ENCODE results near the gene ELL2. TPM values are rescaled to one million over a fixed set of nuclear protein-coding genes. Genes with fewer than 3 reads are reported as not detected.

Gene ELL2
- total and polyA plus RNA-seq, 10 donors: 4.3 to 109 (median 66.8) TPM

- peaks cover 0 to 7% (median 0%) of the 10 kb centered on the region in 6 donors for H3K4me1 ChIP-seq
- no peak overlapping the region for H3K27ac ChIP-seq
- 88 to 100% (median 98%) methylated on average over 1 of the region's 1 CpG for WGBS, 5 donors
- intact Hi-C loops (cut with DNase I; ENCODE audit: low total_unique reads): no loop called here
- no peaks in the 10 kb centered on the region for H3K27me3 ChIP-seq (replicated peaks in 1 of 7)
- H3K9me3 ChIP-seq: no peaks in the 10 kb centered on the region
- TF ChIP-seq, protein P1, sequence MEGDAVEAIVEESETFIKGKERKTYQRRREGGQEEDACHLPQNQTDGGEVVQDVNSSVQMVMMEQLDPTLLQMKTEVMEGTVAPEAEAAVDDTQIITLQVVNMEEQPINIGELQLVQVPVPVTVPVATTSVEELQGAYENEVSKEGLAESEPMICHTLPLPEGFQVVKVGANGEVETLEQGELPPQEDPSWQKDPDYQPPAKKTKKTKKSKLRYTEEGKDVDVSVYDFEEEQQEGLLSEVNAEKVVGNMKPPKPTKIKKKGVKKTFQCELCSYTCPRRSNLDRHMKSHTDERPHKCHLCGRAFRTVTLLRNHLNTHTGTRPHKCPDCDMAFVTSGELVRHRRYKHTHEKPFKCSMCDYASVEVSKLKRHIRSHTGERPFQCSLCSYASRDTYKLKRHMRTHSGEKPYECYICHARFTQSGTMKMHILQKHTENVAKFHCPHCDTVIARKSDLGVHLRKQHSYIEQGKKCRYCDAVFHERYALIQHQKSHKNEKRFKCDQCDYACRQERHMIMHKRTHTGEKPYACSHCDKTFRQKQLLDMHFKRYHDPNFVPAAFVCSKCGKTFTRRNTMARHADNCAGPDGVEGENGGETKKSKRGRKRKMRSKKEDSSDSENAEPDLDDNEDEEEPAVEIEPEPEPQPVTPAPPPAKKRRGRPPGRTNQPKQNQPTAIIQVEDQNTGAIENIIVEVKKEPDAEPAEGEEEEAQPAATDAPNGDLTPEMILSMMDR (IDR thresholded peaks at IDR 0.05 in 8 of 11, conservative IDR thresholded peaks at IDR 0.05 in 3 of 11): no peak
- TF ChIP-seq POLR2A (IDR thresholded peaks at IDR 0.05): no peak
- TF ChIP-seq POLR2AphosphoS5 (IDR thresholded peaks at IDR 0.05): no peak
- DNase-seq: no peak
- H3K4me3 ChIP-seq: no peak overlapping the region
- H3K36me3 ChIP-seq: peaks cover 0 to 57% (median 14%) of the 10 kb centered on the region in 6 donors
Measured at GRCh38 chr5:95886340-95887044, 75.2 kb downstream of the ELL2 start.

DNA sequence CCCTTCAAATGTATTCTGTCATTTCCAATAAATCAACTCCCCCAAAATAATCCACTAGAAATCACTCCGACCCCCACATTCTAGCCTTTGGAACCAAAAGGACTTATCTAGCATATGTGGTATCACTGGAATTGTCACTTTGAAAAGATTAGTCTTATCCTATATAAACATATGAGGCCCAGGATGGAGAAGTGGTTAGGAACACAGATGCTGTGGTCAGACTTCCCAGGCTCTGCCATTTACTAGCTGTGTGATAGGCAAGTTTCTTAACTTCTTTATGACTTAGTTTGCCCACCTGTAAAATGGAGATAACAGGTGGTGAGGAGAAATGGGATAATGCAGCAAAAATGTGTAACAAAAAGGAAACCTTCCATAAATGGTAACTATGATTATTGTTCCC is 77.1 kb downstream of the ELL2 start:
- Histone ChIP-seq H3K27ac (no peak overlapping the region), H3K4me3 (no peak overlapping the region), H3K4me1 (peaks cover 0 to 7% (median 0%) of the 10 kb centered on the region in 6 donors), H3K9me3 (no peaks in the 10 kb centered on the region), H3K27me3 (replicated peaks in 1 of 7) (no peaks in the 10 kb centered on the region), H3K36me3 (peaks cover 0 to 37% (median 3%) of the 10 kb centered on the region in 6 donors)
- no peak for DNase-seq
- intact Hi-C loops (cut with DNase I; ENCODE audit: low total_unique reads): no loop called here
- TF ChIP-seq POLR2AphosphoS5 (IDR thresholded peaks at IDR 0.05): no peak
- TF ChIP-seq, protein P1 (IDR thresholded peaks at IDR 0.05 in 8 of 11, conservative IDR thresholded peaks at IDR 0.05 in 3 of 11): no peak
- 45 to 67% (median 50%) methylated on average over 1 of the region's 1 CpG for WGBS, 5 donors

GRCh38 chr5:95884017-95884325 is 77.7 kb downstream of the ELL2 start:
- Histone ChIP-seq H3K9me3 (no peaks in the 10 kb centered on the region), H3K36me3 (peaks cover 0 to 32% (median 3%) of the 10 kb centered on the region in 6 donors), H3K4me3 (no peak overlapping the region), H3K27ac (no peak overlapping the region), H3K4me1 (peaks cover 0 to 7% (median 0%) of the 10 kb centered on the region in 6 donors), H3K27me3 (replicated peaks in 1 of 7) (no peaks in the 10 kb centered on the region)
- intact Hi-C loops (cut with DNase I; ENCODE audit: low total_unique reads): no loop called here
- DNase-seq: no peak
- 35 to 76% (median 51%) methylated on average over 4 of the region's 4 CpGs for WGBS, 5 donors
- TF ChIP-seq POLR2A (IDR thresholded peaks at IDR 0.05) (no peak), POLR2AphosphoS5 (IDR thresholded peaks at IDR 0.05) (no peak)
- TF ChIP-seq, protein P1 (IDR thresholded peaks at IDR 0.05 in 8 of 11, conservative IDR thresholded peaks at IDR 0.05 in 3 of 11): no peak

DNA sequence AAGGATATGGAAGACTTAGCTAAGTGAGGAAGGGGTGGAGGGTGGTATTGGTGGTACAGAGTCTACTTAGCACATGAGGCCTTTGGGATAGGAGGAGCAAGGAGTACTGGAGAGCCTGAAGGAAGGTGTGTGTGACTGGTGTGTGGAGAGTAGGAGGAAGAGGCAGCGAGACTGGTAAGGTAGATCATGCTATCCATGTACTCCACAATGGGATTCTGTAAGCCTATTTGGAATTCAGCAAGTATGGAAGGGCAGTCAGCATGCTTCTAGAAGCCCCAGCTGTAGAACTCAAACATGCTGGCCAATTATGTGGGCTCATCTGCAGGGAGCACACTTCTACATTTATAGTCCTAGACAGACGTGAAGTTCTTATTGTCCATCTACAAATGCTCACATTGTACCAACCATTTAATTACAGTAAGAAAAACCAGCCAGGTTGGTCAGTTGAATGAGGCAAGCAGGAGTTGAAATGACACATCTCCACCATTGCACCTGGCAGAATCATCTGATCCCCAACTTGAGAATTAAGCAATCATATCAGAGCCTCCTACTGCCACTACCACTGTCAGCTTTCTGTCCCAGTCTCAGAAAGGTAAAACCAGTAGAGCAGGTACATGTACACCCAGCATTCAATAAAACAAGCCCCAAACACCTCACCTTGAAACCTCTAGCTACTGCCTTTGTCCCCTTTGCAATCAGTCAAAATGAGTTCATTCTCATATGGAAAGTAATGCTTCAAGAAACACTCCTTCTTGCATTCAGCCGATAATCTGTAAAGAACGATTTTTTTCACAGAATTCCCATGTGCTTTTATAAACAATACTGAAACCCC is 78.2 kb downstream of the ELL2 start:
- no peaks in the 10 kb centered on the region for H3K9me3 ChIP-seq
- intact Hi-C loops (cut with DNase I; ENCODE audit: low total_unique reads): no loop called here
- no peak overlapping the region for H3K27ac ChIP-seq
- H3K4me1 ChIP-seq: peaks cover 0 to 7% (median 0%) of the 10 kb centered on the region in 6 donors
- H3K4me3 ChIP-seq: no peak overlapping the region
- H3K27me3 ChIP-seq (replicated peaks in 1 of 7): no peaks in the 10 kb centered on the region
- TF ChIP-seq, protein P1 (IDR thresholded peaks at IDR 0.05 in 8 of 11, conservative IDR thresholded peaks at IDR 0.05 in 3 of 11): no peak
- peak in 1 of 3 donors; percentile 4 for TF ChIP-seq POLR2AphosphoS5 (IDR thresholded peaks at IDR 0.05)
- 74 to 89% (median 80%) methylated on average over 4 of the region's 4 CpGs for WGBS, 5 donors
- peaks cover 0 to 26% (median 3%) of the 10 kb centered on the region in 6 donors for H3K36me3 ChIP-seq
- DNase-seq: no peak
